ENCODE data around the gene SH3RF1.

GRCh38 chr4:169061386-169061785 is 209.4 kb downstream of the SH3RF1 start:
- TF ChIP-seq POU2F2 (IDR thresholded peaks at IDR 0.05; ENCODE audit: low read depth, low read length) (no peak), POLR2A (IDR thresholded peaks at IDR 0.05; ENCODE audit: low read depth, low read length) (no peak), SPI1 (IDR thresholded peaks at IDR 0.05; ENCODE audit: low read depth, low read length) (no peak), POLR2AphosphoS5 (IDR thresholded peaks at IDR 0.05; ENCODE audit: low read depth, low read length) (no peak)

All from GM12891 (cell line).